Activated CD8-positive, alpha-beta memory T cell treated with anti-CD3 and anti-CD28 coated beads for 48 hours (primary cell): ENCODE measurements around the gene KIF3B.
A peak's percentile ranks its signal among the peaks of the same experiment; 100 is the strongest.
"Not testable (repeated sequence)": the region's sequence is repeated elsewhere in the genome, so short reads cannot be mapped to it uniquely, and the experiment has no call there.

ENCODE experiments used
- DNase-seq, 3 experiments: peaks; one replicate each; pipeline ENCODE4 v3.0.0-alpha.2; 2020; ENCODE audit warnings: low read depth in 2 of 3, low spot score in 2 of 3

The KIF3B gene

DNA sequence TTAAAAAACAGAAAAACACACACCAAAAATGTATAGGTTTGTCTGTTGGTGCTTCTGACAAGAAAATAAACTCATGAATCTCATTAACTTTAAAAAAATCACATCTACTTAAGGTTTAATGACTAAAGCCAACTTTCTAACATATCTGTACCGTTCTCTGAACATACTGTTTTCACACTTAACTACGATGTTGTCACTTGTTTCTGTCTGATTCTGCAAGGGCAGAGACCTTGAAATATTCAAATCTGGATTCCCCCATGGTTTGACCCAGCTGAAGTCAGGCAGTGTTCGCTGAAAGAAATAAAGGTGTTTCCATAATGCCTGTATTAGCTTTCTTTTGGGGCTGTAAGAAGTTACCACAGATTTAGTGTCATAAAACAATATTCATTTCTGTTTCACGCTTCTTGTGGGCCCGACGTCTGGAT, 78.0 kb downstream of the KIF3B start:
- no peak for DNase-seq

- not testable (repeated sequence) for DNase-seq
Observed at GRCh38 chr20:32355907-32356621, 78.6 kb downstream of the KIF3B start.

- no peak for DNase-seq
Observed at GRCh38 chr20:32356622-32357374, 79.3 kb downstream of the KIF3B start.

DNA sequence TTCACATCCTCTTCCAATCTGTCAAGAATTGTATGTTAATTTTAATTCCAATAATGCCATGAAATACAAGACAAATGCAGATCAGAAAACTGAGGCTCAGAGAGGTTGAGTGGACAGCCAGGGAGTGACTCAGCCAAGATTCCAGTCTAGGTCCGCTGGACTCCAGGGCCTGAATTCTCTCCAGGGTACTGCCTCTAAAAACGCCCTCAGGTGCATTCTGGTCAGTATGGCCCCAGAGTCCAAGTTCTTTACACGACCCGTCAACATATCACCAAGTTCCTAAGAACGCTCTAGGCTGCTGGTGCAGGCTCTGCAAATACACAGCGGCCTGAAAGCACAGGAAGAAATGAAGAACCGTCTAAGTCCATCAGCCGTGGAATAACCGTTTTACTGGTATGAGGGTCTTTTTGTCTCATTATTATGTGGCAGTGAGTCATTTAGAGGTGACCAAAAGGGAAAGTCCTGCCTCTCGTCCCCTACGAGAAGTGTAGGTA, 80.0 kb downstream of the KIF3B start:
- no peak for DNase-seq

DNA sequence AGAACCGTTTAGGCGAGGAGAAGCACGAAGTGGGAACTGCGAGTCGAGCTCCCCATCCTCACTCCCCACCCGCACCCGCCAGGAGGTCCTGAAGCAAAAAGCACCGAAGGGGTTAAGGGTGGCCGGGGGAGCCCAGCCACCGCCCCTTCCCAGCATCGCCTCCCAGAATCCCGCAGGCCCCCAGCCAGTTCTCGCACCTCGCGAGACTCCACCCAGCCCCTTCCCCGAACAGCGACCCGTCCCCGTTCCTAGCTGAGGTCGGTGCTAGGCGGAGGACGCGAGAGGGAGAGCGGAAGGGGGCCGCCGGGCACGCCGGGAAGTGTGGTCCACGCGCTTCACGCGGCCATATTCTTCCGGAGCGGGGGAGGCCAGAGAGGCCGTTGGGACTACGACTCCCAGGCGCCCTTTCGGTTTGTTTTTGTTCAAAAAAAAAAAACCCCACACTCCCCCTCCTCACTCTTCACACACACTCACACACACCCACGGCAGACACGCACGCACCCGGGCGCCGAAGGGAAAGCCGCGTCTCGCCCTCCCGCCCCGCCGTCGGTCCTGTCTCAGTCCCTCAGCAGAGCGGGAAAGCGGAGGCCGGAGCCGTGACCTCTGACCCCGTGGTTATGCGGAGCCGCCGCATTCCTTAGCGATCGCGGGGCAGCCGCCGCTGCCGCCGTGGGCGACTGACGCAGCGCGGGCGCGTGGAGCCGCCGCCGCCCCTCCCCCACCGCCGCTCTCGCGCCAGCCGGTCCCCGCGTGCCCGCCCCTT, 80.6 kb downstream of the KIF3B start, which contains the start of gene ASXL1:
Gene ASXL1, plus strand, starts transcription at position 463 of the 763 bp plus-strand sequence. CDS start 445 bp downstream, outside the sequence.
- DNase-seq: peak; percentile 88 to 94 (median 89)

DNA sequence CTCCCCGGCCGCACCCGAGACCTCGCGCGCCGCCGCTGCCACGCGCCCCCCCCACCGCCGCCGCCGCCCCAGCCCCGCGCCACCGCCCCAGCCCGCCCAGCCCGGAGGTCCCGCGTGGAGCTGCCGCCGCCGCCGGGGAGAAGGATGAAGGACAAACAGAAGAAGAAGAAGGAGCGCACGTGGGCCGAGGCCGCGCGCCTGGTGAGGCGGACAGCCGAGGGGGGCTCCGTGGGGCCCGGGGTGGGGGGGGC, 81.1 kb downstream of the KIF3B start:
- peak in 2 of 3 experiments; percentile 34 to 63 for DNase-seq

- peak in 2 of 3 experiments; percentile 55 to 63 for DNase-seq
Observed at GRCh38 chr20:32358883-32359632, 81.6 kb downstream of the KIF3B start.

DNA sequence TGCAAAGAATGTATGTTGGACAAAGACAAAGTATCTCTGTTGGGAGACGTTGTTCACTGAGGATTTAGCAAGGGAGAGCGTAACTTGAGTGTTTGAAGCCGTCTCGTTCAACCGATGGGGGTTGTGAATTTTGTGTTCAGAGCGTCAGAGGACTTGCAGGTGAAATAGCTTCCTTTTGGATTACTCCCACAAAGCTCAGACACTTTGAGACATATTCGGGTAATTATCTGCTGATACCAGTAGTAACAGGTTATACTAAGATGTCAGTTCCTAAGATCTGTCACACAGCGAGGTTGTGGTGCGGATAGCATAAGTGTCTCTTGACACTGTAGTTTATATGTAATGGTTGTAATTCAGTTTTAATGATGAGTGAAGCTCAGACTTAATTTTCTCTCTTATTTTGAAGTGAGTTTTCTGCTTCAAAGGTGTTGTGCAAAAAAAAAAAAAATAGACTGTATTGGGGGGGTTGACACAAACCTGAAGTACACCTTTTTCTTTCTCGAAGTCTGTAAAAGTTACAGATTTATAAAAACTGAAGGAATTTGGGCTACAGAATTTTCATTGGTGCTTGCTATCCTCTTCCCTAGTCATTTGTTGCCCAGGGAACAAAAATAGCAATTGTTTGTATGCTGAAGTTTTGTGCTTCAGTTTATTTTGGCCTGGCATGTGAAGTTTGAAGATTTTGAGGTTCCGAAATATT, 82.3 kb downstream of the KIF3B start:
- no peak for DNase-seq

GRCh38 chr20:32360333-32360634, 82.8 kb downstream of the KIF3B start:
- DNase-seq: no peak

DNA sequence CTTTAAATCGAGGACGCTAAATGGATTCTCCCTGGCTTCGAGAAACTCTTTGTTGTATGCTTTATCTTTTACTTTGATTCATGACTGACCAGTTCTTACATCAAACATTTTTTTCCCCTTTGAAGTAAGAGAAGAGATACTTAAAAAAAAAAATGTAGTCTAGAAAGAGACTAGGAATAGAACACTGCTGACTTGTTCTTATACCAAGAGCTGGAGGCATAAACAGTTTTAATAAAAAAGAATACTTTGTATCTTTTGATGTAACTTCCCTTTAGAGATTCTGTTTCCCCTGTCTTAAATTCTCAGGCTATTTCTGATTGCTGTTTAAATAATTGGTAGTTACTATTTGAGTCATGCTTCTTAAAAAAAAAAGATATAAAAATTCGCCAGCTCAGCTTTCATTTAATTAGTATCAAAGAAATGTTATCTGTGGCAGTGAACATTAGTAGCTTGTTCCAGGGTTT, 85.5 kb downstream of the KIF3B start:
- no peak for DNase-seq

- DNase-seq: no peak
Observed at GRCh38 chr20:32363492-32363891, 86.0 kb downstream of the KIF3B start.

- no peak for DNase-seq
Observed at GRCh38 chr20:32364554-32365208, 87.2 kb downstream of the KIF3B start.

- no peak for DNase-seq
Observed at GRCh38 chr20:32365564-32365963, 88.1 kb downstream of the KIF3B start.

DNA sequence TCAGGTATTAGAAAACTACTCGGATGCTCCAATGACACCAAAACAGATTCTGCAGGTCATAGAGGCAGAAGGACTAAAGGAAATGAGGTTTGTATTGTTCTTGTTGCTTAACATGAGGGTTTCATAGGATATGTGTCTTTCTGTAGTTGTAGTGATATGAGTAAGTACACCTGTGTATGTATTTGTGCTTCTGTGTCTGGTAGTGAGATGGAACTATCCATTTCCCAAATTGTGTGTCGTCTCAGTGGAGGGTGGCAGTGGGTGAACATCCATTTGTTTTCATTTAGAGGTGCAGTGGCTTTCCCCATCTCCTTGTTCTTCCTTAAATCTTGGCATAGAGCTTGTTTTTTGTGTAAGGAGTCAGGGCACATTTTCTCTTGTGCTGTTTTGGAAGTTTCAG, 88.9 kb downstream of the KIF3B start:
- no peak for DNase-seq

- DNase-seq: no peak
Observed at GRCh38 chr20:32368323-32368722, 90.9 kb downstream of the KIF3B start.

GRCh38 chr20:32368925-32369324, 91.5 kb downstream of the KIF3B start:
- DNase-seq: no peak

DNA sequence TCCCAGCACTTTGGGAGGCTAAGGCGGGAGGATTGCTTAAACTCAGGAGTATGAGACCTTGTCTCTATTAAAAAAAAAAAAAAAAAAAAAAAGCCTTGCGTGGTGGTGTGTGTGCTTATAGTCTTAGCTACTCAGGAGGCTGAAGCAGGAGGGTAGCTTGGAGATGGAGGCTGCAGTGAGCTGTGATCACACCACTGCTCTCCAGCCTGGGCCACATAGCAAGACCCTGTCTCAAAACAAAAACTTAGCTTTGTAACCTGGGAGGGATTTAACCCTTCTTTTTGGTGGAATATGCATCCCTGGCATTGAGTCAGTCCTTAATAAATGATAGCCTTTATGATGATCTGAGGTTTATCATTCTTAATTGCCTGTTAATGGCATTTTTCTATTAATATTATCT, 93.4 kb downstream of the KIF3B start:
- no peak for DNase-seq

DNA sequence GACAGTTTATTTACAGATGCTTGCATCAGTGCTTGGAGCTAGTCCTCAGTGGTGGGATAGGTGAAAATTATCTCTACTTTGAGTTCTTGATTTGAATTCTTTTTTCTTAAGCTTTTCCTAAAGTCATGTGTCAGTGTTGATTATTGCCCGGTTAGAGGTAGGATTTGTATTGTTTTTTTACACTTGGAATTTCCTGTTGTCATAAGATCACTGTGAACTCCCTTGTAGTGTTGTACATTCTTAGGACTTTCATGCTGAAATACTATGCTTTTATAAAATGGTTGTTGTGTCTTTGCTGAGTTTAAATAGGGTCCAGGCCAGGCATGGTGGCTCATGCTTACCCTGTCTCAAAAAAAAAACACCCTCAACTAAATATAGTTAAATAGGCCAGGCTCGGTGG, 101.0 kb downstream of the KIF3B start:
- no peak for DNase-seq

DNA sequence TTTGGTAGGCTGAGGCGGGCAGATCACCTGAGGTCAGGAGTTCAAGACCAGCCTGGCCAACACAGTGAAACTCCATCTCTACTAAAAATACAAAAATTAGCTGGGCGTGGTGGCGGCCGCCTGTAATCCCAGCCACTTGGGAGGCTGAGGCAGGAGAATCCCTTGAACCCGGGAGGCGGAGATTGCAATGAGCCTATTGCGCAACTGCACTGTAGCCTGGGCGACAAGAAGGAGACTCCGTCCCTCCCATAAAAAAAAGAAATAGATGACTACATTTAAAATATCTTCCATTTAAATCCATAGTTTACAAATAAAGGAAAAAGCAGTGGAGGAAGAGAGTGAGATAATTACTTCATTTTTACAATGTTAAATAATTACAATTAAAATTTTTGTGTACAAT, 102.6 kb downstream of the KIF3B start:
- not testable (repeated sequence) for DNase-seq

GRCh38 chr20:32380745-32381144, 103.3 kb downstream of the KIF3B start:
- DNase-seq: no peak
